Measurements from ENCODE around the gene PML. TPM values are rescaled to one million over a fixed set of nuclear protein-coding genes. Genes with fewer than 3 reads are reported as not detected.
"Not testable (repeated sequence)": the region's sequence is repeated elsewhere in the genome, so short reads cannot be mapped to it uniquely, and the experiment has no call there.

PML gene
- polyA plus RNA-seq, 3 donors, result 13.1 to 40.7 (median 20.6) TPM

- intact Hi-C loops (cut with micrococcal nuclease); H3K4me3 ChIP-seq (replicated peaks in 1 of 3; ENCODE audit: low read depth in 2 of 3, low read length in 3 of 3); H3K36me3 Mint-ChIP-seq; H3K27me3 Mint-ChIP-seq (ENCODE audit: low read depth in 3 of 3); H3K27ac ChIP-seq (ENCODE audit: low read depth in 1 of 2, low read length in 2 of 2); H3K79me2 ChIP-seq (ENCODE audit: insufficient read depth, low read length); H4K20me1 ChIP-seq (ENCODE audit: insufficient read depth, low read length); H3K9ac ChIP-seq (ENCODE audit: insufficient read depth, low read length, poor library complexity, severe bottlenecking); H3K4me1 Mint-ChIP-seq; H3K27me3 ChIP-seq (ENCODE audit: control insufficient read depth in 2 of 2, insufficient read depth in 2 of 2, low read length in 2 of 2); H3K9me3 Mint-ChIP-seq; H2AFZ ChIP-seq (ENCODE audit: insufficient read depth, low read depth, low read length, poor library complexity, severe bottlenecking); H3K4me3 Mint-ChIP-seq; H3K4me1 ChIP-seq (ENCODE audit: control insufficient read depth in 1 of 2, insufficient read depth in 2 of 2, low read length in 2 of 2); DNase-seq; H3K36me3 ChIP-seq (replicated peaks in 1 of 2; ENCODE audit: control insufficient read depth in 1 of 2, insufficient read depth in 2 of 2, low read length in 2 of 2); H3K27ac Mint-ChIP-seq; H3K9me3 ChIP-seq (replicated peaks in 1 of 2; ENCODE audit: control insufficient read depth in 1 of 2, insufficient read depth in 1 of 2, low read length in 2 of 2); H3K4me2 ChIP-seq (replicated peaks; ENCODE audit: extremely low read depth, low read length, poor library complexity, severe bottlenecking): not testable (repeated sequence)
- no CpG with 5 or more reads among the region's 13 CpGs for WGBS (ENCODE audit: insufficient coverage)
- TF ChIP-seq, protein P1, sequence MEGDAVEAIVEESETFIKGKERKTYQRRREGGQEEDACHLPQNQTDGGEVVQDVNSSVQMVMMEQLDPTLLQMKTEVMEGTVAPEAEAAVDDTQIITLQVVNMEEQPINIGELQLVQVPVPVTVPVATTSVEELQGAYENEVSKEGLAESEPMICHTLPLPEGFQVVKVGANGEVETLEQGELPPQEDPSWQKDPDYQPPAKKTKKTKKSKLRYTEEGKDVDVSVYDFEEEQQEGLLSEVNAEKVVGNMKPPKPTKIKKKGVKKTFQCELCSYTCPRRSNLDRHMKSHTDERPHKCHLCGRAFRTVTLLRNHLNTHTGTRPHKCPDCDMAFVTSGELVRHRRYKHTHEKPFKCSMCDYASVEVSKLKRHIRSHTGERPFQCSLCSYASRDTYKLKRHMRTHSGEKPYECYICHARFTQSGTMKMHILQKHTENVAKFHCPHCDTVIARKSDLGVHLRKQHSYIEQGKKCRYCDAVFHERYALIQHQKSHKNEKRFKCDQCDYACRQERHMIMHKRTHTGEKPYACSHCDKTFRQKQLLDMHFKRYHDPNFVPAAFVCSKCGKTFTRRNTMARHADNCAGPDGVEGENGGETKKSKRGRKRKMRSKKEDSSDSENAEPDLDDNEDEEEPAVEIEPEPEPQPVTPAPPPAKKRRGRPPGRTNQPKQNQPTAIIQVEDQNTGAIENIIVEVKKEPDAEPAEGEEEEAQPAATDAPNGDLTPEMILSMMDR (IDR thresholded peaks at IDR 0.05), result peak; percentile 68
Observed at GRCh38 chr15:74065684-74066411, 71.3 kb downstream of the PML start.

DNA sequence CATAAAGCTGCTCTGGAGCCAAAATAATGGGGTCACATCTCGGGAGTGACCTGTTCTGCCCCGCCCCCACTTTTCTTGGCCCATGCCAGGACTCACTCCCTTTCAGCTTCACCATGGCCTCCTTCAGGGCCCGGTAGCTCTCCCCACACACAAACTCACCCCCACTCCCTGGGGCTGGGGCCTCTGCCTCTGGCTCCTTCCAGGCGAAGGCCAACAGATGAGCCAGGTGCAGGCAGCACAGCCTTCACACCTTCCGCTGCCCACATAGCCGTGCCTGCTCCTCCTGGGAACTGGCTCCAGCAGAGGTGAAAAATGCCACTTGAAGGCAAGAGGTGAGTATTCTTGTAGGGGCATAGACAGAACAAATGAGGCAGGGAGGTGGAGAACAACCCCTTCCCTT is 77.1 kb downstream of the PML start:
- H3K36me3 ChIP-seq (replicated peaks in 1 of 2; ENCODE audit: control insufficient read depth in 1 of 2, insufficient read depth in 2 of 2, low read length in 2 of 2); H3K4me1 Mint-ChIP-seq; H4K20me1 ChIP-seq (ENCODE audit: insufficient read depth, low read length); H3K4me1 ChIP-seq (ENCODE audit: control insufficient read depth in 1 of 2, insufficient read depth in 2 of 2, low read length in 2 of 2); H3K79me2 ChIP-seq (ENCODE audit: insufficient read depth, low read length); H3K4me3 Mint-ChIP-seq; H3K9me3 Mint-ChIP-seq; H3K4me3 ChIP-seq (replicated peaks in 1 of 3; ENCODE audit: low read depth in 2 of 3, low read length in 3 of 3); H3K9me3 ChIP-seq (replicated peaks in 1 of 2; ENCODE audit: control insufficient read depth in 1 of 2, insufficient read depth in 1 of 2, low read length in 2 of 2); H3K36me3 Mint-ChIP-seq; H3K9ac ChIP-seq (ENCODE audit: insufficient read depth, low read length, poor library complexity, severe bottlenecking); H2AFZ ChIP-seq (ENCODE audit: insufficient read depth, low read depth, low read length, poor library complexity, severe bottlenecking); H3K27me3 Mint-ChIP-seq (ENCODE audit: low read depth in 3 of 3); H3K27ac Mint-ChIP-seq; DNase-seq; H3K4me2 ChIP-seq (replicated peaks; ENCODE audit: extremely low read depth, low read length, poor library complexity, severe bottlenecking); intact Hi-C loops (cut with micrococcal nuclease); H3K27me3 ChIP-seq (ENCODE audit: control insufficient read depth in 2 of 2, insufficient read depth in 2 of 2, low read length in 2 of 2); H3K27ac ChIP-seq (ENCODE audit: low read depth in 1 of 2, low read length in 2 of 2): not testable (repeated sequence)
- 100% methylated on average over 2 of the region's 6 CpGs for WGBS (ENCODE audit: insufficient coverage)

GRCh38 chr15:74072132-74072531 is 77.6 kb downstream of the PML start:
- H3K79me2 ChIP-seq (ENCODE audit: insufficient read depth, low read length); H3K4me1 ChIP-seq (ENCODE audit: control insufficient read depth in 1 of 2, insufficient read depth in 2 of 2, low read length in 2 of 2); H2AFZ ChIP-seq (ENCODE audit: insufficient read depth, low read depth, low read length, poor library complexity, severe bottlenecking); H3K9ac ChIP-seq (ENCODE audit: insufficient read depth, low read length, poor library complexity, severe bottlenecking); intact Hi-C loops (cut with micrococcal nuclease); H3K4me3 ChIP-seq (replicated peaks in 1 of 3; ENCODE audit: low read depth in 2 of 3, low read length in 3 of 3); H3K27me3 ChIP-seq (ENCODE audit: control insufficient read depth in 2 of 2, insufficient read depth in 2 of 2, low read length in 2 of 2); H4K20me1 ChIP-seq (ENCODE audit: insufficient read depth, low read length); H3K27ac Mint-ChIP-seq; DNase-seq; H3K27ac ChIP-seq (ENCODE audit: low read depth in 1 of 2, low read length in 2 of 2); H3K4me1 Mint-ChIP-seq; H3K9me3 Mint-ChIP-seq; H3K9me3 ChIP-seq (replicated peaks in 1 of 2; ENCODE audit: control insufficient read depth in 1 of 2, insufficient read depth in 1 of 2, low read length in 2 of 2); H3K27me3 Mint-ChIP-seq (ENCODE audit: low read depth in 3 of 3); H3K4me3 Mint-ChIP-seq; H3K36me3 Mint-ChIP-seq; H3K36me3 ChIP-seq (replicated peaks in 1 of 2; ENCODE audit: control insufficient read depth in 1 of 2, insufficient read depth in 2 of 2, low read length in 2 of 2); H3K4me2 ChIP-seq (replicated peaks; ENCODE audit: extremely low read depth, low read length, poor library complexity, severe bottlenecking): not testable (repeated sequence)
- no CpG with 5 or more reads among the region's 9 CpGs for WGBS (ENCODE audit: insufficient coverage)
